GM19328 (cell line): ENCODE results near the gene NSL1.
"Not testable (repeated sequence)": the region's sequence is repeated elsewhere in the genome, so short reads cannot be mapped to it uniquely, and the experiment has no call there.

ENCODE experiments used
- ATAC-seq: cut with Tn5 transposase; IDR thresholded peaks from one replicate; pipeline ENCODE4 v1.9.1; 2021; ENCODE audit warnings: mild to moderate bottlenecking, moderate library complexity; ENCODE audit not compliant: unreplicated experiment

The NSL1 gene

DNA sequence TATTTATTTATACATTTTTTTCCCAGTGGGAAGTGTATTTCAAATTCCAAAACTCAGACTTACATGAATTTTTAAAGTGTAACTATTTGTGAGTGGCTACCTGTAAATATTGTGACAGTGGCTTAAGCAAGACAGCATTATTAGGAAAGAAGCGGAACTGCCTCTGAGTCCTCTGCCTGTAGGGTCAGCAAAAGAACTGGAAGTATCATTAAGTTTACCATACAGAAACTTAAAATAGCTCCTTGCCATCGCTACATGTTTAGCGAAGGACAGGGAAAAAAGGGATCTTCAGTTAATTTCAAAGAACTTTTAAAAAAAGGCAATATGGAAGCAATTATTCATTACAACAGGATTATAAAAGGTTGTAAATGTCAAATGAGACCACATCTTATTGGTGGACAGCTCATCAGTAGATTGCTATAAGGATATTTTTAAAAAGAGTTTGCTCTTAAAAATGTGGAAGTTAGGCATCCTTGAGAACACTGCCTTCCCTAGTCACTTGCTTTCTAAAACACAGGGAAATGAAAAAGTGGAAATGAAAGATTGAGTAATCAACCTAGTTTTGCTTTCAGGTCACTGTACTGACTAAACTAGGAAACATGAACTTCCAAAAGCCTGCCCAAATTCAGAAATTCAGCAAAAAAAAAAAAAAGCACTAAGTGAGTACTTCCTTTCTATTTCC is 39.2 kb downstream of the NSL1 start:
- no peak for ATAC-seq

GRCh38 chr1:212749821-212750535 is 41.6 kb downstream of the NSL1 start:
- no peak for ATAC-seq

DNA sequence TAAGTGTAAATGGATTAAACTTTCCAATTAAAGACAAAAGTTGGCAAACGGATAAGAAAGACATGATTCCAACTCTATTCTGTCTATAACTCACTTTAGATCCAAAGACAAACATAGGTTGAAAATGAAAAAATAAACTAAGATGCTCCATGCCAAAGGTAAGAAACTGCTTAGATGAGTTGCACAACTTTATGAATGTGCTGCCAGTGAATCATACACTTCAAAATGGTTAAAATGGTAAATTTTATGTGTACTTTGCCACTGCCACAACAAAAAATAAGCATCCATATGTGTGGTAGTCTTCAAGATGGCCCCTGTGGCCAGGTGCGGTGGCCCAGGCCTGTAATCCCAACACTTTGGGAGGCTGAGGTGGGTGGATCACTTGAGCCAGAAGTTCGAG is 45.0 kb downstream of the NSL1 start:
- ATAC-seq = no peak

- no peak for ATAC-seq
Observed at GRCh38 chr1:212745303-212745702, 46.3 kb downstream of the NSL1 start.

DNA sequence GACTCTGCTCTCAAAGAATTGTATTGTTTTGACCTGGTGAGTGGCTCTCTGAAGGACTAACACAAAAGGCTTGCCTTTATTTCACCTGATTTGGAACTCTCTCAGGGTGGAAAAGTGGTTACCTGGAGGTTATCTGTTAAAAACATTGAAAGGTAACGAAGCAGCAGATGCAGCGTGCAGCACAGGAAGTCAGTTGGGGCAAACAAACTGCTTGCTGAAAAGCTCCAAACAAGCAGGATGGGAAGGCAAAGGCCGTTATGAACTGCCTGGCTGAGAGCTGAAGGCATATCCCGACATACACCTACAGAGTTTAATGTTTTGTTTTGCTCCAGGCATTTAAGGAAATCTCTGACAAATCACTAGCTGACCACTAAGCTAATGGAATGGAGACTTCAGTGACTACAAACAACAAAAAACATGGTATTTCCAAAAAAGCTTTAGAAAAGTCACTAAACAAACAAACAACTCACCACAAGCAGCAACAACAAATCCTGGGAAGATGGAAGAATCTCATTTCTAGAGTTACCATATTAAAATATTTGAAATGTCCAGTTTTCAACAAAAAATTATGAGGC is 47.6 kb downstream of the NSL1 start:
- ATAC-seq = no peak

GRCh38 chr1:212738330-212738729 is 53.2 kb downstream of the NSL1 start:
- no peak for ATAC-seq

DNA sequence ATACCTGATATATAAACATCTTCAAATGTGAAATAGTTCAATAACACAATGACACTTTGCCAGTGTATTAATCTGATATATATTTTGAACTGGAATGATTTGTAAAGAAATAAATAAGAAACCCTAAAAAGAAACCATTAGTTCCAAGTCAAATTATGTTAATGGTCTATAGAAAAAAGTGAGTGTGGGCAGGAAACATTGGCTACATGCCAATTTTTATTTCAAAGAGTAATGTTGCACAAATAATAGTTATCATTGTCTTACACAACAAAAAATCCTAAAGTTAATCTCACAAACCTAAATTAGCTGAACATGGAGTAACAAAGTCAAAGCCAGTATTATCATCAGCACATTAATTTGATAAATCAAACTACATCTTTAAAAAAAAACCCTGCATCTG is 54.0 kb downstream of the NSL1 start:
- ATAC-seq = no peak

GRCh38 chr1:212733109-212733508 is 58.5 kb downstream of the NSL1 start:
- ATAC-seq = no peak

- no peak for ATAC-seq
Observed at GRCh38 chr1:212731630-212732029, 59.9 kb downstream of the NSL1 start.

- no peak for ATAC-seq
Observed at GRCh38 chr1:212728606-212729005, 63.0 kb downstream of the NSL1 start.

DNA sequence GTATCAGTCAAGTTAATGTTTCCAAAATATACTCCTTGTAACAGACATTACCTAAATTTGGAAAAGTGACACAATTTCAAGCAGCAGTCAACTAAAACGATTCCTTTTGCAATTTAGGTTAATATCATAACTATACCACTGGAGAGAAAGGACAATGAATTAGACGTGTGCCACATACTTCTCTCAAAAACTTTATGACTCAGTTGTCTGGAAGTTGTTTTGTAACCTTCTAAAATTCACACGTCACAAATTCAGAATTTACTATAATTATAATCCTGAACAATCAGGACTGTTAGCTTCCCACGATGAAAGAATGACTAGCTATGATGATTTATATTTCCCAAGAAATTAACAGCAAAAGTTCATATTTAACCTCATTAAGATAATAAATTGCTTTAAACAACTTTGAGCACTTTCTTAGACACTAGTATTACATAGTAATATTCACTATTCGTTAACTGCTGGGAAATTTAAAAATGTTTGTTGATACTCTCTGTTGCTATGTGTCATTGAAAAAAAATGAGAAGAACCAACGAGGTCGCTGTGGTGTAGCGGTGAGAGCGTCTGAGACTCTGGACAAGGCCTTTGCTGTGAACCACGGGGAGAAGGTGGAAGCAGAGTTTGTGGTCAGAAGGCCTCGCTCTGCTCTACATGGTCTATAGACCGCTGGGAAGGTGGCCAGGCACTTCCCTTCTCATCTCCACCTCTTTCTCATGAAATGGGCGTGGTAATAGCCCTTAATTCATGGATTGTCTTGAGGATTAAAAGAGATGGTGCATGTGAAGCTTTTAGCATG is 64.0 kb downstream of the NSL1 start:
- no peak for ATAC-seq

DNA sequence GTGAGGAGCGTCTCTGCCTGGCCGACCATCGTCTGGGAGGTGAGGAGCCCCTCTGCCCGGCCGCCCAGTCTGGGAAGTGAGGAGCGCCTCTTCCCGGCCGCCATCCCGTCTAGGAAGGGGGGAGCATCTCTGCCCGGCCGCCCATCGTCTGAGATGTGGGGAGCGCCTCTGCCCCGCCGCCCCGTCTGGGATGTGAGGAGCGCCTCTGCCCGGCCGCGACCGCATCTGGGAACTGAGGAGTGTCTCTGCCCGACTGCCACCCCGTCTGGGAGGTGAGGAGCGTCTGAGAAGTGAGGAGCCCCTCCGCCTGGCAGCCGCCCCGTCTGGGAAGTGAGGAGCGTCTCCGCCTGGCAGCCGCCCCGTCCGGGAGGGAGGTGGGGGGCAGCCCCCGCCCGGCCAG is 66.9 kb downstream of the NSL1 start:
- not testable (repeated sequence) for ATAC-seq

DNA sequence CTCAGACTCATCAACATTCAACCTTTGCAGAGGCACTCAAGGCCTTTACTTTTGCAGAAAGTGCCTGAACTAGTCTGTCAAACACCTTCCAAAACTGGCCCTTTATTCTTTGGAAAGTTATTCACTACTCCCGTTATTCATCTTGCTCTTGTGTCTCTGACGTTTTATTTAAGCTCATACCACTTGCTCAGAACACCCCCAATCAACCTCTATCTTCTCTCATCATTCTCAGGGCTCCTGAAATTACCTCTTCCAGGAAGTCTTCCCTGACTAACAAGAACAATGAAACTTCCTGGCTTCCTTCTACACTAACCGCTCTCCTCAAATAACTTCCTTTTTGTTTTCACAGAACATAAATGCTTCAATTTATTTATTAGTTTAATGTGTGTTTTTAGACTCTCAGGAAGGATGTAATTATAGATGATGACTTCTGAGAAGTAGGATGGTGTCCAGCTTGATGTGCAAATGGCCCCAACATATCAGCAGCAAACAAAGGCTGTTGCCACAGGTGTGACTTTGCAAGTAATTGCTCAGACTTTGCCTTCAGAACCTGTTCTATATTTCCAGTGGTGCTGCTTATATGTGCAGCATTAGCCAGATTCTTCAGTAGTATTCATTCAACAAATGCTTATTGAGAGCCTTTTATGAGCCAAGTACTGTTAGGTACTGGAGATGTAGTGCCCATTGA is 69.2 kb downstream of the NSL1 start:
- ATAC-seq = no peak

DNA sequence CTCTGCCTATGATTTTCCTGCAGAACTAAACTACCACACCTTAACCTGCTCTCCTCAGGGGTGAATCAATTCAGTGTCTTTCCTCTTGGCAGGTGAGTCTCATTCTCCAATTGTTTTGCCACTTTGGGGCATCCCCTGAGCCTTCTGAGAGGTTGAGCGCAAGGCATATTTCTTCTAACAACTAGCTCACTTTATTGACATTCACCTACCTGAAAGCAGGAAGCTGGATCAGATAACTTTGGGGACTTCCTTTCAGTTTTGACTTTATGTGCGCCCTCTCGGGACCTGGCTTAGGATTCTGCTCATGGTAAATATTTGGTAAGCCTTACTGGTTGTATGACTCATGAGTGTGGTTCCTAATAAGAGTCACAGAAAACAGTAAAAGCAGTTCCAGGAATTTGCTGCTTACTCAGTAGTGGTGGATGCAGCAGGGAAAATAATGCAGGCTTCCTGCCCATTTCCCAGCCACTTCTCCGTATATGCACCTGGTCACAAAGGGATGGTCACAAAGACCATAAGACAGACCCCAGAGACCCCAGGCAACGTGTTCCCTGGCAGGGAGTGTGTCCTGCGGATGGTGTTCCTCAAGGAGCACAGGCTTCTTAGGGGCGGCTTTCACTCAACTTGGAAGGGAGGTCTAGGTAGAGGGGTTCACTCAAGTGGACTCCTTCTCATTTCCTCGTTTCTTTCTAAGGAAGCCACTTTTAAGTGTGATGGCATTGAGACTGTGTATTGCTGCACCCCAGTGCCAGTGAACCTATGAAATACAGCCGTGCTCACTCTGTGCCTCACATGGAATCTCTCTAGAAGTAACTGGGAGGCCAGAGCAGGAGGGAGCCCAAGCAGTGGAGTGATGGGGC is 70.0 kb downstream of the NSL1 start:
- ATAC-seq = no peak

- no peak for ATAC-seq
Observed at GRCh38 chr1:212719633-212720032, 71.9 kb downstream of the NSL1 start.

GRCh38 chr1:212718499-212718898 is 73.1 kb downstream of the NSL1 start:
- ATAC-seq = no peak

- no peak for ATAC-seq
Observed at GRCh38 chr1:212716161-212716560, 75.4 kb downstream of the NSL1 start.

- no peak for ATAC-seq
Observed at GRCh38 chr1:212713465-212714136, 78.0 kb downstream of the NSL1 start.
